Ovary (tissue), 3 donors: ENCODE measurements around the gene IGF1R.

Experiments
- EP300 ChIP-seq: sonication (generic); formaldehyde crosslinking; IDR thresholded peaks from one replicate; pipeline ENCODE4 v1.6.1; 2017; ENCODE audit warnings: antibody characterized with exemption
- POLR2A ChIP-seq: fragments of 450-650 bp; IDR thresholded peaks from one replicate; pipeline ENCODE4 v1.6.1; 2017; ENCODE audit warnings: antibody characterized with exemption, mild to moderate bottlenecking, moderate library complexity
- TF ChIP-seq, protein P1 (sequence below), 3 donors: fragments of 450-650 bp in 2 of 3; fragments of 200-600 bp in 1 of 3; IDR thresholded peaks; one replicate each; pipeline versions ENCODE4 v1.5.1 to v1.8.0; 2016 to 2022; ENCODE audit warnings: antibody characterized with exemption in 3 of 3, mild to moderate bottlenecking in 1 of 3
- donor health status: DM: no; HTN: no; CAD: no.

DNA sequence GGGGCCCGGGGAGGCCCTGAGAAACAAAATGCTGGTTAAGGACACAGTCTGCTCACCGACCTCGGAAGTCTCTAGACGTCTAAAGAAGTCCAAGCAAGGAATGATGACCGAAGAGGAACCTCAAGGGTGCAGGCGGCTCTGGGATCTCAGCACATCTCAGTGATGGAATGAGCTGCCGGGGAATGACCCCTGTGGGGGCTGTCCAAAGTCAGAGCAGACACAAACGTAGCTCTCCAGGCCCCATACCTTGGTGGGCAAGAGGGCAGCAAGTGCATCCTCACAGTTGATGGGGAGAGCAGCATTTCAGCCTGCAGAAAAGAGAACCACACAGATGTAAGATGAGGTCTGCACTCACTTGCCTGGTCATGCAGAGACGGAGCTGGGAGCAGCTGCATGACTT, 129.1 kb downstream of the IGF1R start:
- TF ChIP-seq, protein P1, sequence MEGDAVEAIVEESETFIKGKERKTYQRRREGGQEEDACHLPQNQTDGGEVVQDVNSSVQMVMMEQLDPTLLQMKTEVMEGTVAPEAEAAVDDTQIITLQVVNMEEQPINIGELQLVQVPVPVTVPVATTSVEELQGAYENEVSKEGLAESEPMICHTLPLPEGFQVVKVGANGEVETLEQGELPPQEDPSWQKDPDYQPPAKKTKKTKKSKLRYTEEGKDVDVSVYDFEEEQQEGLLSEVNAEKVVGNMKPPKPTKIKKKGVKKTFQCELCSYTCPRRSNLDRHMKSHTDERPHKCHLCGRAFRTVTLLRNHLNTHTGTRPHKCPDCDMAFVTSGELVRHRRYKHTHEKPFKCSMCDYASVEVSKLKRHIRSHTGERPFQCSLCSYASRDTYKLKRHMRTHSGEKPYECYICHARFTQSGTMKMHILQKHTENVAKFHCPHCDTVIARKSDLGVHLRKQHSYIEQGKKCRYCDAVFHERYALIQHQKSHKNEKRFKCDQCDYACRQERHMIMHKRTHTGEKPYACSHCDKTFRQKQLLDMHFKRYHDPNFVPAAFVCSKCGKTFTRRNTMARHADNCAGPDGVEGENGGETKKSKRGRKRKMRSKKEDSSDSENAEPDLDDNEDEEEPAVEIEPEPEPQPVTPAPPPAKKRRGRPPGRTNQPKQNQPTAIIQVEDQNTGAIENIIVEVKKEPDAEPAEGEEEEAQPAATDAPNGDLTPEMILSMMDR (IDR thresholded peaks at IDR 0.05): no peak
- no peak for TF ChIP-seq POLR2A
- no peak for TF ChIP-seq EP300
